ENCODE results near the gene NEK6. TPM values are rescaled to one million over a fixed set of nuclear protein-coding genes. Genes with fewer than 3 reads are reported as not detected.
"Not testable (repeated sequence)": the region's sequence is repeated elsewhere in the genome, so short reads cannot be mapped to it uniquely, and the experiment has no call there.

NEK6 gene
- total RNA-seq, 1 experiment from 2014 or later: 21.1 TPM

DNA sequence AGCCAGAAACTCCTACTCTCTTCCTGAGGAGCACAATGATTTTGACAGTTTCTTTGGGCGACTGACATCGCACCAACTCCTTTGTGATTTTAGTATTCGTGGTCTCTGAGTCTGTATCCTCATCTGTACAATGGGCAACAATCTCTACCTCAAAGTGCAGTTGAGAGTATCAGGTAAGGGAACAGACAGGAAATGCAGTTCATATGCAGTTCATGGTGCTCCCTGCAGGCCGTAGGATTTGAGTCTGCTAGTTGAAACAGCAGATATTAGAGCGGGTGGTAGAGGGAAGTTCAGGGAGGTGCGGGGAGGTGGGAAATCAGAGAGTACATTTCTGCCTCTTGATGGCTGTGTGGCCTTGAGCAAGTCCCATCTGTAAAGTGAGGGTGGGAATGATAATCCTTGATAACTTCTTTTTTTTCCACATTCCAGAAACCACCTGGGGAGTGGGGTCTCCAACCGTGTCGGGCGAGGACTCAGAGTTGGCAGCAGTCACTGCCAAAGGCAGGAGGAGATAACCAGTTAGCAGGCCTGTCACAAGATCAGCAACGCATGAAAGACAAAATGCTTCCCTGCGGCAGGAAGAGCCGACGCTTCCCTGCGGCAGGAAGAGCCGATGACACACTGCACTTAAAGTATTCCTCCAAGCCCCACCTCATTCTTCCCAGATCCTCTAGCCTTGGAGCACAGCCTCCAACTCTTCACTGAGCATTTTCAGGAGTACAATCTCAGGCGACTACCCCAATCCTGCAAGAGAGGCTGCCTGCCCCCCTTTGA, 6.0 kb upstream of the NEK6 start:
- no peak for TF ChIP-seq EZH2 (IDR thresholded peaks at IDR 0.05; ENCODE audit: low read length, unreplicated experiment)
- TF ChIP-seq EZH2phosphoT487 (IDR thresholded peaks at IDR 0.05; ENCODE audit: borderline replicate concordance, low read length): no peak
- TF ChIP-seq, protein P1, sequence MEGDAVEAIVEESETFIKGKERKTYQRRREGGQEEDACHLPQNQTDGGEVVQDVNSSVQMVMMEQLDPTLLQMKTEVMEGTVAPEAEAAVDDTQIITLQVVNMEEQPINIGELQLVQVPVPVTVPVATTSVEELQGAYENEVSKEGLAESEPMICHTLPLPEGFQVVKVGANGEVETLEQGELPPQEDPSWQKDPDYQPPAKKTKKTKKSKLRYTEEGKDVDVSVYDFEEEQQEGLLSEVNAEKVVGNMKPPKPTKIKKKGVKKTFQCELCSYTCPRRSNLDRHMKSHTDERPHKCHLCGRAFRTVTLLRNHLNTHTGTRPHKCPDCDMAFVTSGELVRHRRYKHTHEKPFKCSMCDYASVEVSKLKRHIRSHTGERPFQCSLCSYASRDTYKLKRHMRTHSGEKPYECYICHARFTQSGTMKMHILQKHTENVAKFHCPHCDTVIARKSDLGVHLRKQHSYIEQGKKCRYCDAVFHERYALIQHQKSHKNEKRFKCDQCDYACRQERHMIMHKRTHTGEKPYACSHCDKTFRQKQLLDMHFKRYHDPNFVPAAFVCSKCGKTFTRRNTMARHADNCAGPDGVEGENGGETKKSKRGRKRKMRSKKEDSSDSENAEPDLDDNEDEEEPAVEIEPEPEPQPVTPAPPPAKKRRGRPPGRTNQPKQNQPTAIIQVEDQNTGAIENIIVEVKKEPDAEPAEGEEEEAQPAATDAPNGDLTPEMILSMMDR (conservative IDR thresholded peaks at IDR 0.05; ENCODE audit: low read depth, low read length): no peak
- peak overlapping the region; percentile 35 for H3K27ac ChIP-seq (ENCODE audit: low read length)

DNA sequence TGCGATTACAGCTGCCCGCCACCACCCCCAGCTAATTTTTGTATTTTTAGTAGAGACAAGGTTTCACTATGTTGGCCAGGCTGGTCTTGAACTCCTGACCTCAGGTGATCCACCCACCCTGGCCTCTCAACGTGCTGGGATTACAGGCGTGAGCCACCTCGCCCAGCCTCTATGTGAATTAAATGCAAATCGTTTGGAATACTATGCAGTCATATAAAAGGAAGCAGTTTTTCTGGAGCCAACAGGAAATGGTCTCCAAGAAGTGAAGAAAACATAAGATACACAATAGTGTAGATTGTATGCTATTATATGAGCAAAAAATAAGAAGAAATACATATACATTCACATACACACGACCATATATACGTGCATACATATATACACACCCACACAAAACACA, 4.9 kb upstream of the NEK6 start:
- H3K36me3 ChIP-seq (ENCODE audit: low read depth, low read length); intact Hi-C loops (cut with micrococcal nuclease); POLR2A ChIA-PET (ENCODE audit: unreplicated experiment); H3K9me2 ChIP-seq (replicated peaks; ENCODE audit: low read length); H3K79me2 ChIP-seq (ENCODE audit: low read length); BruUV-seq (replicated peaks); H3K9me3 ChIP-seq (ENCODE audit: low read length); H3K9ac ChIP-seq (ENCODE audit: low read length); H3K4me3 ChIP-seq (ENCODE audit: low read length); ATAC-seq; CTCF ChIA-PET; H3K27ac ChIP-seq (ENCODE audit: low read length); H2AFZ ChIP-seq (ENCODE audit: low read length); H3K4me2 ChIP-seq (ENCODE audit: low read length); H3K27me3 ChIP-seq (ENCODE audit: low read length); H4K20me1 ChIP-seq (ENCODE audit: low read length); H3F3A ChIP-seq (ENCODE audit: low read length, unreplicated experiment); DNase-seq: not testable (repeated sequence)
- H3K4me1 ChIP-seq (ENCODE audit: insufficient read depth, low read length): peaks cover 24% of the 10 kb centered on the region

More for the DNA sequence above, 6.0 kb upstream of the NEK6 start:
- no peak overlapping the region for H3K9ac ChIP-seq (ENCODE audit: low read length)
- CTCF ChIA-PET: no interaction called here
- H3F3A ChIP-seq (ENCODE audit: low read length, unreplicated experiment): no peaks in the 10 kb centered on the region
- POLR2A ChIA-PET (ENCODE audit: unreplicated experiment): no interaction called here
- H3K27me3 ChIP-seq (ENCODE audit: low read length): no peaks in the 10 kb centered on the region
- no peak overlapping the region for H3K4me3 ChIP-seq (ENCODE audit: low read length)
- peaks cover 19% of the 10 kb centered on the region for H3K4me1 ChIP-seq (ENCODE audit: insufficient read depth, low read length)
- BruUV-seq (replicated peaks): no TSS peak
- no peaks in the 10 kb centered on the region for H3K79me2 ChIP-seq (ENCODE audit: low read length)
- H3K9me2 ChIP-seq (replicated peaks; ENCODE audit: low read length): no peaks in the 10 kb centered on the region
- ATAC-seq (peak; percentile 89), DNase-seq (peak; percentile 68)
- H2AFZ ChIP-seq (ENCODE audit: low read length): peak overlapping the region; percentile 51
- intact Hi-C loops (cut with micrococcal nuclease): no loop called here
- no peaks in the 10 kb centered on the region for H3K36me3 ChIP-seq (ENCODE audit: low read depth, low read length)
- no peaks in the 10 kb centered on the region for H4K20me1 ChIP-seq (ENCODE audit: low read length)
- H3K4me2 ChIP-seq (ENCODE audit: low read length): peak overlapping the region; percentile 67
- H3K9me3 ChIP-seq (ENCODE audit: low read length): no peaks in the 10 kb centered on the region

DNA sequence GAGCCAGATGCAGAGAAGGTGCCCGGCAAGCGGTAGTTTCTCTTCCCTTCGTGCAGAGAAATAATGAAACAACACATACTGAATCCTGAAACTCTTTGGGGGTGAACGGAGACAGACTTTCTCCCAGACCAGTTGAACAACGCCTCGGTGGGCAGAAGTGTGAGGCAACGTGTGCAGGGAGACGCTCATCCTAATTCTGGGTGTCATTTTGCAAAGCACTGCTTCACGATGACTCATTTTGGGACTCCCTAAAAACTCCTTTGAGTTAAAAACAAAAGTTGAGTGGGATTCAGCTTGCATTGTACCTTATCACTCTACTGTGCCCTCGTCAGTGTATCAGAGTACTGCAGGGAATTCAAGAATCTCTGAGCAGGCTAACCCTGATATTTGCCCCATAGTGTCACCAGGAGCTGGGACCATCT, 3.5 kb upstream of the NEK6 start:
- CTCF ChIA-PET: no interaction called here
- Histone ChIP-seq H4K20me1 (ENCODE audit: low read length) (no peaks in the 10 kb centered on the region), H3K27ac (ENCODE audit: low read length) (no peak overlapping the region), H3K4me1 (ENCODE audit: insufficient read depth, low read length) (peaks cover 24% of the 10 kb centered on the region), H3K79me2 (ENCODE audit: low read length) (peaks cover 17% of the 10 kb centered on the region), H3K9me2 (replicated peaks; ENCODE audit: low read length) (no peaks in the 10 kb centered on the region), H3K36me3 (ENCODE audit: low read depth, low read length) (no peaks in the 10 kb centered on the region), H3F3A (ENCODE audit: low read length, unreplicated experiment) (no peaks in the 10 kb centered on the region), H3K9me3 (ENCODE audit: low read length) (no peaks in the 10 kb centered on the region), H2AFZ (ENCODE audit: low read length) (no peak overlapping the region), H3K9ac (ENCODE audit: low read length) (no peak overlapping the region), H3K4me2 (ENCODE audit: low read length) (no peak overlapping the region), H3K27me3 (ENCODE audit: low read length) (no peaks in the 10 kb centered on the region), H3K4me3 (ENCODE audit: low read length) (no peak overlapping the region)
- BruUV-seq (replicated peaks): no TSS peak
- POLR2A ChIA-PET (ENCODE audit: unreplicated experiment): no interaction called here
- DNase-seq (no peak), ATAC-seq (no peak)
- TF ChIP-seq EZH2phosphoT487 (IDR thresholded peaks at IDR 0.05; ENCODE audit: borderline replicate concordance, low read length): no peak
- TF ChIP-seq, protein P1 (conservative IDR thresholded peaks at IDR 0.05; ENCODE audit: low read depth, low read length): no peak
- no peak for TF ChIP-seq EZH2 (IDR thresholded peaks at IDR 0.05; ENCODE audit: low read length, unreplicated experiment)
- intact Hi-C loops (cut with micrococcal nuclease): no loop called here
